Ovary (tissue), 9 donors: ENCODE results near the gene CFAP20DC. TPM values are rescaled to one million over a fixed set of nuclear protein-coding genes. Genes with fewer than 3 reads are reported as not detected.

ENCODE experiments used
- DNase-seq, 5 donors: peaks; one replicate each; pipeline ENCODE4 v3.0.0-alpha.2; 2019 to 2020
- H3K27ac ChIP-seq, 2 donors: fragments of 200-600 bp; one replicate each; pipeline versions ENCODE4 v1.5.1 to v1.8.0; 2019 to 2022
- H3K27me3 ChIP-seq: fragments of 200-600 bp; one replicate; pipeline ENCODE4 v1.8.0; 2022
- H3K36me3 ChIP-seq: fragments of 200-600 bp; sonication (generic); one replicate; pipeline ENCODE4 v1.5.1; 2019
- H3K4me1 ChIP-seq: one replicate; pipeline ENCODE4 v1.8.1; 2013; ENCODE audit warnings: mild to moderate bottlenecking, moderate library complexity; ENCODE audit not compliant: insufficient read depth
- H3K4me3 ChIP-seq: fragments of 200-600 bp; sonication (generic); one replicate; pipeline ENCODE4 v1.5.1; 2017
- H3K9me3 ChIP-seq, 2 donors: fragments of 200-600 bp in 1 of 2; sonication (generic) in 1 of 2; one replicate each; pipeline versions ENCODE4 v1.5.1 to v1.8.1; 2013 to 2019; ENCODE audit warnings: mild to moderate bottlenecking in 1 of 2, moderate library complexity in 1 of 2
- EP300 ChIP-seq: sonication (generic); formaldehyde crosslinking; IDR thresholded peaks from one replicate; pipeline ENCODE4 v1.6.1; 2017; ENCODE audit warnings: antibody characterized with exemption
- POLR2A ChIP-seq: fragments of 450-650 bp; IDR thresholded peaks from one replicate; pipeline ENCODE4 v1.6.1; 2017; ENCODE audit warnings: antibody characterized with exemption, mild to moderate bottlenecking, moderate library complexity
- WGBS, 3 donors: extraction: QIAGEN DNeasy Blood & Tissue Kit in 1 of 3; methylation state at CpG; one replicate each; pipeline versions ENCODE4 v1.1.5 to v1.1.7; 2013 to 2017; 5-methylcytosine and 5-hydroxymethylcytosine counted together
- intact Hi-C, 4 donors: fragments of 100-400 bp; cut with DNase I; formaldehyde crosslinking; loops; one replicate each; pipeline versions ENCODE4 v1.11.0 to v1.15.1; 2022 to 2023
- polyA plus RNA-seq, 2 donors: library from polyadenylated mRNA; stranded (reverse); fragments of 200-250 nt in 1 of 2; fragments of 350-450 nt in 1 of 2; fragmentation: Illumina TruSeq in 1 of 2; extraction: RNeasy Lipid Tissue Mini Kit (QIAGEN cat#74804) in 1 of 2; gene quantifications; one replicate each; pipeline ENCODE4 v1.2.3, GENCODE V29; 2013 to 2014
- total RNA-seq, 7 donors: library from RNA; depleted of rRNA in 2 of 7; stranded (reverse); fragments of >200 nt in 2 of 7; fragmentation: NEBNext Ultra II Directional in 3 of 7; extraction: Animal tissue kit (Norgen Biotek cat#: 25700) in 3 of 7; gene quantifications; one replicate each; pipeline versions ENCODE4 v1.1.0 to v1.2.4, GENCODE V29; 2016 to 2023
- TF ChIP-seq, protein P1 (sequence below), 3 donors: fragments of 450-650 bp in 2 of 3; fragments of 200-600 bp in 1 of 3; IDR thresholded peaks; one replicate each; pipeline versions ENCODE4 v1.5.1 to v1.8.0; 2016 to 2022; ENCODE audit warnings: antibody characterized with exemption in 3 of 3, mild to moderate bottlenecking in 1 of 3
- donor health status: DM: no; HTN: no; CAD: no; lungs with moderate emphysema.
- donor health status: DM: no; HTN: no; CAD: no.
- donor health status: Bipolar disorder and iron deficiency.
- donor health status: DM: yes; HTN: yes; CAD: no.
- donor health status: DM: no; HTN: no; CAD: no.
- donor health status: DM: yes; HTN: yes; CAD: no.

The CFAP20DC gene
- total and polyA plus RNA-seq, 9 donors, result 0.10 to 2.4 (median 0.47) TPM

DNA sequence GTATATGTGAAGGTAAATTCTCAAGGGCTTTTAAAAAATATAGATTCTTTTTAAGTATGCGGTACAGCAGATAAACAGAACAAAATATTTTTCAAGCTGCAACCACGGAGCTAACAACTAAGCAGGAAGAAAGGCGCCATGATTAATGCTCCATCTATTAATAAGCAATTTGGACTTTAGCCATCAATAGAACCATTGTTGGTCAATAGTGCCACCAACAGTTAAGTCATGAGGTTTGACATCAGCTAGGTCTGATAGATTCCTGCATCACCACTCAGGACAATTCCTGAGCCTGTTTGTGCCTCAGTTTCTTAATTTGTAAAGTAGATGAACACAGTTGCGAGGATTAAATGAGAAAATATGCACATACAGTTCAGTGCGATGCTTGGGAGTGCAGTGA is 318.2 kb downstream of the CFAP20DC start:
- intact Hi-C loops, result no loop called here
- no peaks in the 10 kb centered on the region for H3K9me3 ChIP-seq
- no peak overlapping the region for H3K27ac ChIP-seq
- H3K36me3 ChIP-seq, result no peaks in the 10 kb centered on the region
- no peak overlapping the region for H3K4me3 ChIP-seq
- TF ChIP-seq, protein P1, sequence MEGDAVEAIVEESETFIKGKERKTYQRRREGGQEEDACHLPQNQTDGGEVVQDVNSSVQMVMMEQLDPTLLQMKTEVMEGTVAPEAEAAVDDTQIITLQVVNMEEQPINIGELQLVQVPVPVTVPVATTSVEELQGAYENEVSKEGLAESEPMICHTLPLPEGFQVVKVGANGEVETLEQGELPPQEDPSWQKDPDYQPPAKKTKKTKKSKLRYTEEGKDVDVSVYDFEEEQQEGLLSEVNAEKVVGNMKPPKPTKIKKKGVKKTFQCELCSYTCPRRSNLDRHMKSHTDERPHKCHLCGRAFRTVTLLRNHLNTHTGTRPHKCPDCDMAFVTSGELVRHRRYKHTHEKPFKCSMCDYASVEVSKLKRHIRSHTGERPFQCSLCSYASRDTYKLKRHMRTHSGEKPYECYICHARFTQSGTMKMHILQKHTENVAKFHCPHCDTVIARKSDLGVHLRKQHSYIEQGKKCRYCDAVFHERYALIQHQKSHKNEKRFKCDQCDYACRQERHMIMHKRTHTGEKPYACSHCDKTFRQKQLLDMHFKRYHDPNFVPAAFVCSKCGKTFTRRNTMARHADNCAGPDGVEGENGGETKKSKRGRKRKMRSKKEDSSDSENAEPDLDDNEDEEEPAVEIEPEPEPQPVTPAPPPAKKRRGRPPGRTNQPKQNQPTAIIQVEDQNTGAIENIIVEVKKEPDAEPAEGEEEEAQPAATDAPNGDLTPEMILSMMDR (IDR thresholded peaks at IDR 0.05), result no peak
- no peak for TF ChIP-seq EP300
- TF ChIP-seq POLR2A, result no peak
- no peaks in the 10 kb centered on the region for H3K27me3 ChIP-seq
- DNase-seq, result no peak
- H3K4me1 ChIP-seq, result no peaks in the 10 kb centered on the region
- 66 to 70% (median 68%) methylated on average over 5 of the region's 5 CpGs for WGBS, 3 donors

DNA sequence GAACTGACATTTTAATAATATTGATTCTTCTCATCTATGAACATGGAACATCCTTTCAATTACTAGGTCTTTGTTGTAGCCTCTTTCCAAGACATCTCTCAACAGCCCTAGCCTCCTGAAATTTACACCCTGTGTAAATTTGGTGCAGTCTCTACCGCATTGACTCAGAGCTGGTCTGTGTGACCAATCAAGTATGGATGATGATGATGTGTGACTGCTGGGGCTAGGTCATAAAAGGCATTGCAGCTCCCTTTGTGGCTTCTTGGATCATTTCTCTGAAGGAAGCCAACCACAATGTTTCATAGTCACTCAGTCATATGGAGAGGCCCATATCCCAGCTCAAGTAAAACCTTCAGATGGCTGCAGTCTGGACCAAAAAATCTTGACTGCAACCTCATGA is 321.1 kb downstream of the CFAP20DC start:
- no peaks in the 10 kb centered on the region for H3K27me3 ChIP-seq
- no peak for DNase-seq
- no peaks in the 10 kb centered on the region for H3K36me3 ChIP-seq
- 62 to 96% (median 94%) methylated on average over 1 of the region's 1 CpG for WGBS, 3 donors
- H3K9me3 ChIP-seq, result no peaks in the 10 kb centered on the region
- intact Hi-C loops, result no loop called here
- H3K27ac ChIP-seq, result no peak overlapping the region
- TF ChIP-seq, protein P1 (IDR thresholded peaks at IDR 0.05), result no peak
- TF ChIP-seq POLR2A (no peak), EP300 (no peak)
- no peak overlapping the region for H3K4me3 ChIP-seq
- no peaks in the 10 kb centered on the region for H3K4me1 ChIP-seq

DNA sequence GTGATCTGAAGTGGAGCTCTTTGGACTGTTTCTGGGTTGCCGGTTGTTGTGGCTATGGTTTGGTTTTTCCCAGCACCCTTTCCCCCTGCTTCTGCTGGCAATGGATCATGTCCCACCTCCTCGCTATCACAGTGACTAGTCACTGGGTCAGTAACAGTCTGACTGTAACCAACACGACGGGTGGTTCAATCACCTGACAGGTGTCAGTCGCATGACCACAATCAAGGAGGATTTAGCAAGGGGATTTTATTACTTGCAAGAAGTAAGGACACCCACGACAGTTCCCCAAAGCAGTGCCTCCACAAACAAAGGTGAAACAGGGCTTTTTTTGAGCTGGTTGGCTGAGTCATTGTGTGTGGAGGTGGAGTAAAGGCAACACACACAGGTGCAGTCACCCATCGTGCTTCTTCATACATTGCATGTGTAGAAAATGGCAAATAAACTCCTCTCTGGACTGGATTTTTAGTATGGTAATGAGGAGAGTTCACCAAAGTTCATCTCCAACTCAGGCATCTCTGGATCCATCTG is 324.4 kb downstream of the CFAP20DC start:
- Histone ChIP-seq H3K27ac (no peak overlapping the region), H3K4me3 (no peak overlapping the region), H3K36me3 (no peaks in the 10 kb centered on the region), H3K9me3 (no peaks in the 10 kb centered on the region), H3K4me1 (no peaks in the 10 kb centered on the region), H3K27me3 (no peaks in the 10 kb centered on the region)
- TF ChIP-seq, protein P1 (IDR thresholded peaks at IDR 0.05), result no peak
- TF ChIP-seq EP300, result no peak
- no peak for TF ChIP-seq POLR2A
- DNase-seq, result no peak
- intact Hi-C loops, result no loop called here
- WGBS, 3 donors, result 82 to 87% (median 87%) methylated on average over 7 of the region's 7 CpGs

DNA sequence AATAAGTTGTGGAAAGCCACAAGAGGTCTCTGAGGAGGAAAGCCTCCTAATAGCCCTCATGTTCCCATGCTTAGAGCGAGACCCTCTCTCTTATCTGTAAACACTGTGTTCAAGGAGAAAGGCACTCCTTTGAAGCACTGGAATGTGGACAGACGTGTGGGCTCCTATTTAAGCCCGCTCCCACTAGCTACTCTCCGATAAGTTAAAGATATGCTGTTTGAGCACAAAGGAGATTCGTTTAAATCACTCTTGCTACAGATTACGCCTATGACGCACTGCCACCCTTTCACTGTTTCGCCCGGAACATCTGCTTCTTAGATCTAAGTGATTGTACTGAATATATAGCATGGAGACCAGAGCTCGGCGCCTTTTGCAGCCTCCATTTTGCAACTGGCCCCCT is 325.5 kb downstream of the CFAP20DC start:
- TF ChIP-seq POLR2A (no peak), EP300 (no peak)
- TF ChIP-seq, protein P1 (IDR thresholded peaks at IDR 0.05), result no peak
- no peak overlapping the region for H3K4me3 ChIP-seq
- WGBS, 3 donors, result 38 to 48% (median 48%) methylated on average over 11 of the region's 11 CpGs
- no peaks in the 10 kb centered on the region for H3K27me3 ChIP-seq
- no peaks in the 10 kb centered on the region for H3K9me3 ChIP-seq
- DNase-seq, result no peak
- no peaks in the 10 kb centered on the region for H3K4me1 ChIP-seq
- intact Hi-C loops, result no loop called here
- H3K36me3 ChIP-seq, result no peaks in the 10 kb centered on the region
- H3K27ac ChIP-seq, result no peak overlapping the region
